Astrocyte (in vitro differentiated cells and primary cell): ENCODE measurements around the gene SCGB1C2. TPM values are rescaled to one million over a fixed set of nuclear protein-coding genes. Genes with fewer than 3 reads are reported as not detected.

Experiments
- DNase-seq: peaks from one replicate; pipeline ENCODE4 v3.0.0-alpha.2; 2010; ENCODE audit warnings: low read depth
- FAIRE-seq: peaks from 2 replicates; lab custom pipeline; 2011; peaks lifted over from hg19 to GRCh38; lab: Jason Lieb, UNC
- H2AFZ ChIP-seq: 2 replicates; pipeline ENCODE4 v1.6.0; 2012; ENCODE audit warnings: low read depth, low read length, inconsistent platforms
- H3K27ac ChIP-seq: 2 replicates; pipeline ENCODE4 v1.5.1; 2011; ENCODE audit warnings: low read depth, low read length, inconsistent platforms
- H3K27me3 ChIP-seq: 2 replicates; pipeline ENCODE4 v1.6.0; 2011; ENCODE audit warnings: low read length, inconsistent platforms; ENCODE audit not compliant: insufficient read depth
- H3K36me3 ChIP-seq: 2 replicates; pipeline ENCODE4 v1.5.1; 2011; ENCODE audit warnings: low read length, inconsistent platforms; ENCODE audit not compliant: insufficient read depth
- H3K4me1 ChIP-seq: 2 replicates; pipeline ENCODE4 v1.5.1; 2011; ENCODE audit warnings: low read length, inconsistent platforms; ENCODE audit not compliant: insufficient read depth
- H3K4me2 ChIP-seq: 2 replicates; pipeline ENCODE4 v1.6.0; 2012; ENCODE audit warnings: low read length, inconsistent platforms
- H3K4me3 ChIP-seq: 2 replicates; pipeline ENCODE4 v1.5.1; 2011; ENCODE audit warnings: low read depth, mild to moderate bottlenecking, low read length, inconsistent platforms; ENCODE audit not compliant: insufficient read depth
- H3K79me2 ChIP-seq: 2 replicates; pipeline ENCODE4 v1.6.0; 2012; ENCODE audit warnings: mild to moderate bottlenecking, low read length, inconsistent platforms; ENCODE audit not compliant: insufficient read depth
- H3K9ac ChIP-seq: 2 replicates; pipeline ENCODE4 v1.6.0; 2012; ENCODE audit warnings: mild to moderate bottlenecking, low read length, inconsistent platforms
- H3K9me3 ChIP-seq: 2 replicates; pipeline ENCODE4 v1.5.1; 2012; ENCODE audit warnings: low read depth, mild to moderate bottlenecking, low read length, inconsistent platforms; ENCODE audit not compliant: insufficient read depth
- H4K20me1 ChIP-seq: 2 replicates; pipeline ENCODE4 v1.6.0; 2012; ENCODE audit warnings: low read length, inconsistent platforms; ENCODE audit not compliant: insufficient read depth
- H3K27ac Mint-ChIP-seq: one replicate; pipeline ENCODE4 v1.8.0; 2021; ENCODE audit warnings: mild to moderate bottlenecking, mixed read lengths; ENCODE audit not compliant: unreplicated experiment
- H3K27me3 Mint-ChIP-seq: one replicate; pipeline ENCODE4 v1.8.0; 2021; ENCODE audit warnings: low read depth, mixed read lengths; ENCODE audit not compliant: unreplicated experiment
- H3K36me3 Mint-ChIP-seq: one replicate; pipeline ENCODE4 v1.8.0; 2021; ENCODE audit warnings: low read depth, mixed read lengths; ENCODE audit not compliant: unreplicated experiment
- H3K4me1 Mint-ChIP-seq: one replicate; pipeline ENCODE4 v1.8.0; 2021; ENCODE audit warnings: low read depth, mixed read lengths; ENCODE audit not compliant: unreplicated experiment
- H3K4me3 Mint-ChIP-seq: one replicate; pipeline ENCODE4 v1.8.0; 2021; ENCODE audit warnings: mild to moderate bottlenecking, moderate library complexity, mixed read lengths; ENCODE audit not compliant: unreplicated experiment
- H3K9me3 Mint-ChIP-seq: one replicate; pipeline ENCODE4 v1.8.0; 2021; ENCODE audit warnings: mild to moderate bottlenecking, mixed read lengths; ENCODE audit not compliant: unreplicated experiment
- CTCF ChIP-seq: IDR thresholded peaks from 2 replicates; pipeline ENCODE4 v1.5.1; 2011; ENCODE audit warnings: low read depth, mild to moderate bottlenecking, inconsistent platforms, low read length, moderate library complexity; ENCODE audit not compliant: insufficient read depth
- EZH2 ChIP-seq: IDR thresholded peaks from 2 replicates; pipeline ENCODE4 v1.6.1; 2012; ENCODE audit warnings: mild to moderate bottlenecking, low read length, inconsistent platforms; ENCODE audit not compliant: insufficient read depth
- total RNA-seq: library from RNA; stranded (reverse); gene quantifications from 2 replicates; pipeline ENCODE4 v1.2.1, GENCODE V29; 2021

The SCGB1C2 gene
- total RNA-seq, 1 donor from 2014 or later, result not detected

- no peak overlapping the region for H3K27ac ChIP-seq
- no peak for FAIRE-seq
- peaks cover 76% of the 10 kb centered on the region for H3K27me3 ChIP-seq
- no peak overlapping the region for H3K4me3 Mint-ChIP-seq
- H3K9me3 ChIP-seq, result no peaks in the 10 kb centered on the region
- H3K4me1 Mint-ChIP-seq, result no peaks in the 10 kb centered on the region
- TF ChIP-seq EZH2, result no peak
- no peak for TF ChIP-seq CTCF
- no peak overlapping the region for H3K9ac ChIP-seq
- no peaks in the 10 kb centered on the region for H3K4me1 ChIP-seq
- H3K79me2 ChIP-seq, result no peaks in the 10 kb centered on the region
- H3K4me2 ChIP-seq, result peak overlapping the region; percentile 73
- H3K9me3 Mint-ChIP-seq, result peaks cover 2% of the 10 kb centered on the region
- H3K27ac Mint-ChIP-seq, result no peak overlapping the region
- no peaks in the 10 kb centered on the region for H3K36me3 ChIP-seq
- DNase-seq, result no peak
- peaks cover 2% of the 10 kb centered on the region for H3K36me3 Mint-ChIP-seq
- H3K4me3 ChIP-seq, result no peak overlapping the region
- H3K27me3 Mint-ChIP-seq, result peaks cover 75% of the 10 kb centered on the region
- H4K20me1 ChIP-seq, result no peaks in the 10 kb centered on the region
- H2AFZ ChIP-seq, result no peak overlapping the region
Observed at GRCh38 chr17:182050-182751, 44.8 kb downstream of the SCGB1C2 start.

- Histone ChIP-seq H3K27ac (no peak overlapping the region), H3K9me3 (no peaks in the 10 kb centered on the region), H3K27me3 (peaks cover 68% of the 10 kb centered on the region), H3K4me1 (no peaks in the 10 kb centered on the region), H3K79me2 (no peaks in the 10 kb centered on the region), H2AFZ (no peak overlapping the region), H3K4me3 (no peak overlapping the region), H3K4me2 (no peak overlapping the region), H3K36me3 (no peaks in the 10 kb centered on the region), H4K20me1 (no peaks in the 10 kb centered on the region), H3K9ac (no peak overlapping the region)
- no peak overlapping the region for H3K4me3 Mint-ChIP-seq
- H3K4me1 Mint-ChIP-seq, result no peaks in the 10 kb centered on the region
- TF ChIP-seq EZH2, result no peak
- no peak for TF ChIP-seq CTCF
- peaks cover 2% of the 10 kb centered on the region for H3K9me3 Mint-ChIP-seq
- no peak for FAIRE-seq
- no peak for DNase-seq
- H3K36me3 Mint-ChIP-seq, result no peaks in the 10 kb centered on the region
- no peak overlapping the region for H3K27ac Mint-ChIP-seq
- H3K27me3 Mint-ChIP-seq, result peaks cover 67% of the 10 kb centered on the region
Observed at GRCh38 chr17:183021-183420, 45.7 kb downstream of the SCGB1C2 start.

GRCh38 chr17:185445-186138 is 48.2 kb downstream of the SCGB1C2 start:
- Mint-ChIP-seq H3K27ac (no peak overlapping the region), H3K27me3 (peaks cover 57% of the 10 kb centered on the region), H3K9me3 (peaks cover 2% of the 10 kb centered on the region), H3K36me3 (no peaks in the 10 kb centered on the region), H3K4me3 (no peak overlapping the region), H3K4me1 (no peaks in the 10 kb centered on the region)
- no peak for FAIRE-seq
- no peaks in the 10 kb centered on the region for H3K36me3 ChIP-seq
- DNase-seq, result no peak
- H3K4me2 ChIP-seq, result no peak overlapping the region
- no peak overlapping the region for H2AFZ ChIP-seq
- H3K9ac ChIP-seq, result no peak overlapping the region
- H3K27me3 ChIP-seq, result peaks cover 50% of the 10 kb centered on the region
- H3K4me3 ChIP-seq, result no peak overlapping the region
- H3K79me2 ChIP-seq, result no peaks in the 10 kb centered on the region
- H3K9me3 ChIP-seq, result no peaks in the 10 kb centered on the region
- no peaks in the 10 kb centered on the region for H3K4me1 ChIP-seq
- TF ChIP-seq CTCF (no peak), EZH2 (no peak)
- no peaks in the 10 kb centered on the region for H4K20me1 ChIP-seq
- no peak overlapping the region for H3K27ac ChIP-seq
